Right atrium auricular region (tissue), 2 donors: Measurements from ENCODE around the gene SERGEF. TPM values are rescaled to one million over a fixed set of nuclear protein-coding genes. Genes with fewer than 3 reads are reported as not detected.

Source experiments
- DNase-seq: peaks from one replicate; pipeline ENCODE4 v3.0.0-alpha.2; 2019; ENCODE audit warnings: low spot score
- H3K27ac ChIP-seq, 2 donors: fragments of 200-600 bp; sonication (generic); 1 replicate in 1 of 2; 2 replicates in 1 of 2; pipeline ENCODE4 v1.5.1; 2016 to 2019
- H3K27me3 ChIP-seq, 2 donors: fragments of 200-600 bp; sonication (generic); one replicate each; pipeline versions ENCODE4 v1.5.1 to v1.6.0; 2017 to 2019
- H3K36me3 ChIP-seq: fragments of 200-600 bp; sonication (generic); one replicate; pipeline ENCODE4 v1.5.1; 2016
- H3K4me1 ChIP-seq, 2 donors: fragments of 200-600 bp; sonication (generic); one replicate each; pipeline versions ENCODE4 v1.5.1 to v1.6.0; 2017 to 2019
- H3K4me3 ChIP-seq, 2 donors: fragments of 200-600 bp; sonication (generic); 1 replicate in 1 of 2; 2 replicates in 1 of 2; pipeline ENCODE4 v1.5.1; 2017 to 2019; ENCODE audit warnings: mild to moderate bottlenecking in 1 of 2, moderate library complexity in 1 of 2
- H3K9me3 ChIP-seq, 2 donors: fragments of 200-600 bp; sonication (generic); one replicate each; pipeline ENCODE4 v1.5.1; 2019
- CTCF ChIP-seq, 2 donors: fragments of 200-600 bp; sonication (generic); IDR thresholded peaks; one replicate each; pipeline ENCODE4 v1.5.1; 2019; ENCODE audit warnings: antibody characterized with exemption in 2 of 2
- total RNA-seq, 2 donors: library from RNA; depleted of rRNA; stranded (reverse); fragments of >200 nt; gene quantifications; one replicate each; pipeline ENCODE4 v1.1.0, GENCODE V29; 2016

SERGEF gene
- total RNA-seq, 2 donors from 2014 or later, result 18.1 to 27.6 TPM

DNA sequence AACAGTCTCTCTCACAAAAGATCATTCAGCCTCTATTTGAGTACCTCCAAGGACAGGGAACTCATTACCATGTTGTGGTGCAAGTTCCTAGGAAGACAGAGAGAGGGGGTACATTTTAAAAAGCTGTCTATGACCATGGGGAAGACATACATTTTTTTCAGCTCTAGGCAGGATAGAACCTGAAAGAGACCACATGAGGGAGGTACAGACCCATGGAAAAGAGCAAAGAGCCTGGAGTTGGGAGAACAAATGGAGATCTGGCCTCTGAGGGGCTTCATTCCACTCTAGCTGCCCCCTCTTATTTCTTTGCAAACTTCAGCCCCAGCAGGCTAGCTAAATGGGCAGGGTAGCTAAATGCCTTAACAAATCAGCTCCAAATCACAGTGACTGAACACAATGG, 241.9 kb downstream of the SERGEF start:
- H3K36me3 ChIP-seq, result no peaks in the 10 kb centered on the region
- peaks cover 0 to 6% of the 10 kb centered on the region in 2 donors for H3K4me1 ChIP-seq
- no peak for DNase-seq
- no peak overlapping the region for H3K4me3 ChIP-seq
- TF ChIP-seq CTCF (IDR thresholded peaks at IDR 0.05), result peak in 1 of 2 donors; percentile 17
- no peaks in the 10 kb centered on the region for H3K27me3 ChIP-seq
- H3K9me3 ChIP-seq, result no peaks in the 10 kb centered on the region
- H3K27ac ChIP-seq, result no peak overlapping the region

DNA sequence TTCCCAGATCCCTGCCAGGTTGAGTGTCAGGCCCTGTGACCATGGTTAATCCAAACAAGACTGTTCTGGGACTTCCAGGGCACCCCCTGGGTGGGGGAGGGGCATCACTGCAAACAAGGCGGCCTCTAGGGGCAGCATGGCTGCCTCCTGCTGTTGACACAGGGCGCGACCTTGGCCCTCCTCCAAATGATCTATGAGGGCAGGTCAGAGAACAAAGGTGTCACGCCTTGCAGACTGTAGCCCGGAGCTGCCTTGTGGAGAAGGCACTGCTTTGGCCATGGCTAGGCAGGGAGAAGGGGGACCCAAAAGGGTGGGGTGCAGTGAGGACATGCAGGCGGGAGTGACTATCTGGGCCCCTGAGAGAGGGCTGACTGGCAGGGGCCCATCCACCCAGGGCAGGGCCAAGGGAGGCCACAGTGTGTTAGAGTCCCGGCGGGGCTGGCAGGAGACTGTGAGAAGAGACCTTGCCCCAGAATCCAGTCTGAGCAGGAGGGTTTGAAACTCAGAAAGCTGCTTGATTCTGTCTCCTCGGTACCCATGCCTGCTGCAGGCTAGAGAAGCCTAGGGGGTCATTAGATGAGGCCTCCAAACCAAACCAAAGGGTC, 242.7 kb downstream of the SERGEF start:
- Histone ChIP-seq H3K27ac (no peak overlapping the region), H3K4me3 (no peak overlapping the region)

GRCh38 chr11:17769218-17769617, 243.6 kb downstream of the SERGEF start:
- no peak for TF ChIP-seq CTCF (IDR thresholded peaks at IDR 0.05)
- H3K27ac ChIP-seq, result no peak overlapping the region
- H3K9me3 ChIP-seq, result no peaks in the 10 kb centered on the region
- no peaks in the 10 kb centered on the region for H3K27me3 ChIP-seq
- H3K36me3 ChIP-seq, result no peaks in the 10 kb centered on the region
- H3K4me1 ChIP-seq, result peaks cover 0 to 6% of the 10 kb centered on the region in 2 donors
- no peak overlapping the region for H3K4me3 ChIP-seq
- no peak for DNase-seq

More for the DNA sequence above, 242.7 kb downstream of the SERGEF start:
- no peaks in the 10 kb centered on the region for H3K9me3 ChIP-seq
- peak in 1 of 2 donors; percentile 37 for TF ChIP-seq CTCF (IDR thresholded peaks at IDR 0.05)
- H3K36me3 ChIP-seq, result no peaks in the 10 kb centered on the region
- H3K27me3 ChIP-seq, result no peaks in the 10 kb centered on the region
- H3K4me1 ChIP-seq, result peaks cover 0 to 6% of the 10 kb centered on the region in 2 donors
- DNase-seq, result no peak

DNA sequence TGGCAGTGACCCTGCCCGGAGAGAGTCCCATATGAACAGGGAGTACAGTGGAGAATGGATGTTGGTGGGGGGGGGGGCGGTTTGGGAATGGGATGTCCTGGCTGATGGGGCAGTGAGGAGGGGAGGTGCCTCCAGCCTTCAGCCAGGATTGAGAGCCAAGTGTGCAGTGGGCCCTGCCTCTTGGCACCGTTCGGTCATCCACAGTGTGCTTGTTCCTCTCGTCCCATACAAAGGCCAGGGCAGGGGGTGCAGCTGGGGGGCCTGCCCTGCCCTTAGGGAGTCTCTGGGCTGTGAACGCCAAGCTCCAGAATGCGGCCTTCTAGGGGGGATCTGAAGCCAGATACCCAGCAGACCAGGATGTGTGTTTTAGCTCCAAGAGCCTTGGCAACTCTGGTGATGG, 244.3 kb downstream of the SERGEF start:
- TF ChIP-seq CTCF (IDR thresholded peaks at IDR 0.05), result no peak
- Histone ChIP-seq H3K27me3 (no peaks in the 10 kb centered on the region), H3K4me3 (no peak overlapping the region), H3K36me3 (no peaks in the 10 kb centered on the region), H3K9me3 (no peaks in the 10 kb centered on the region), H3K27ac (no peak overlapping the region), H3K4me1 (peaks cover 0 to 6% of the 10 kb centered on the region in 2 donors)
- DNase-seq, result no peak

- TF ChIP-seq CTCF (IDR thresholded peaks at IDR 0.05), result no peak
- no peak overlapping the region for H3K27ac ChIP-seq
- no peak overlapping the region for H3K4me3 ChIP-seq
- H3K27me3 ChIP-seq, result no peaks in the 10 kb centered on the region
- peaks cover 0 to 6% of the 10 kb centered on the region in 2 donors for H3K4me1 ChIP-seq
- no peak for DNase-seq
- H3K36me3 ChIP-seq, result no peaks in the 10 kb centered on the region
- H3K9me3 ChIP-seq, result no peaks in the 10 kb centered on the region
Observed at GRCh38 chr11:17767914-17768313, 244.9 kb downstream of the SERGEF start.
